ENCODE results near the gene FAM171A1.

Gene FAM171A1

GRCh38 chr10:15296701-15297100 is 74.4 kb downstream of the FAM171A1 start:
- H3K9ac ChIP-seq (ENCODE audit: low read length): no peak overlapping the region
- H3K36me3 ChIP-seq (replicated peaks; ENCODE audit: low read depth, low read length): no peaks in the 10 kb centered on the region
- H3K27me3 ChIP-seq (ENCODE audit: low read depth, low read length): 0 out of 2 replicates have a peak, but pooled peaks cover 6% of the 10 kb centered on the region
- H4K20me1 ChIP-seq (ENCODE audit: insufficient read depth, low read length): no peaks in the 10 kb centered on the region
- no peaks in the 10 kb centered on the region for H3K4me1 ChIP-seq (ENCODE audit: low read length)
- no peak overlapping the region for H3K27ac ChIP-seq (ENCODE audit: low read length)
- H3K9me3 ChIP-seq (ENCODE audit: insufficient read depth, low read length): no peaks in the 10 kb centered on the region
- TF ChIP-seq EZH2phosphoT487 (IDR thresholded peaks at IDR 0.05; ENCODE audit: low read depth) (no peak), CTCF (IDR thresholded peaks at IDR 0.05; ENCODE audit: low read depth, low read length) (no peak)
- no peaks in the 10 kb centered on the region for H3K79me2 ChIP-seq (ENCODE audit: low read length)
- H3K4me2 ChIP-seq (ENCODE audit: low read length): no peak overlapping the region
- no peak overlapping the region for H2AFZ ChIP-seq (ENCODE audit: low read depth, low read length)
- no peak overlapping the region for H3K4me3 ChIP-seq (ENCODE audit: low read length)

GRCh38 chr10:15295537-15296325 is 75.4 kb downstream of the FAM171A1 start:
- Histone ChIP-seq H3K4me2 (ENCODE audit: low read length) (no peak overlapping the region), H2AFZ (ENCODE audit: low read depth, low read length) (no peak overlapping the region), H3K27ac (ENCODE audit: low read length) (no peak overlapping the region)

DNA sequence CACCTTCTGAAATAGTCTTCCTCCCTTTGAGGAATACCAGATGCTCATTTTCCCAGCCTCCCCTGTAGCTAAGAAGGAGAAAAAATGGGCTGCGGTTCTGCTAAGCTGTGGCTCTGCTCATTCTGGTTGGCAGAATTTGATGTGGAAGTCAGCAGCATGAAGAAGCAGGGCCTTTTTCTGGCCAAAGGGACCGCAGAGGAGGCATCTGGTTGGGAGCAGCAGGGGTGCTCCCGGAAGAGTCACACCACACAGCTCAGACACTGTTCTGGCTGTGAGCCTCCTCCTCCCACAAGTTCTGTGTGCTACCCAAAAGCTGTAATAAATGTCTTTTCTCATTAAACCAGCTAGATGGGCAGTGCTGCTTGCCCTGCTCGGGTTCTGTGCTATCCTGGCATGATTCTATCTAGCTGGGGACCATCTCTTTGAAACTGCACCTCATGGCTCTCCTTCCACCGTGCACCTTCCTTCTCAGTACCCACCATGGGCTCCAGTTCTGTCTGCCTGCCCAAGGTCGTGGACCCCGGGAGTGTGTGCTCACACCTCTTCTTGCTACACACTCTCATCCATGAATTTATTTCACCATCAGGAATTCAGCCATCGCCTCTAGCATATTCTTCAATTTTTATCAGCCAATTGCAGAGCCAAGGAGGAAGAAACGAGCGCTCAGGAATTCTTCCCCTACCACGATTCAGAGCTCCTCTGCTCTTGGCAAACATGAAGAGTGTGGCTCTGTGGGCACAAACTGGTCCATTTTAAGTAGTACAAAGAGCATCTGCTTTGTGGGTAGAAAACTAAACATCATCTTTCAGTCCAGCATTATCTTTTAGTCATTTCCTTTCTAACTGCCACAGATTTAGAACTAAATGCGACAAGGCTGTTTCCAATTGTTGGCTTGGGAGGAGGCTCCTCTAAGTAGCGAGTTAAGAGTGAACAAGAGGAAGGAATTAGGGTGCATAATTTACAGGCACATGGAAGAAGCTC is 76.9 kb downstream of the FAM171A1 start:
- Histone ChIP-seq H3K27me3 (ENCODE audit: low read depth, low read length) (0 out of 2 replicates have a peak, but pooled peaks cover 6% of the 10 kb centered on the region), H3K36me3 (replicated peaks; ENCODE audit: low read depth, low read length) (no peaks in the 10 kb centered on the region), H3K79me2 (ENCODE audit: low read length) (no peaks in the 10 kb centered on the region), H3K4me2 (ENCODE audit: low read length) (no peak overlapping the region), H2AFZ (ENCODE audit: low read depth, low read length) (no peak overlapping the region), H3K4me3 (ENCODE audit: low read length) (no peak overlapping the region), H3K9me3 (ENCODE audit: insufficient read depth, low read length) (no peaks in the 10 kb centered on the region), H4K20me1 (ENCODE audit: insufficient read depth, low read length) (no peaks in the 10 kb centered on the region), H3K4me1 (ENCODE audit: low read length) (no peaks in the 10 kb centered on the region), H3K9ac (ENCODE audit: low read length) (no peak overlapping the region), H3K27ac (ENCODE audit: low read length) (no peak overlapping the region)
- TF ChIP-seq CTCF (IDR thresholded peaks at IDR 0.05; ENCODE audit: low read depth, low read length) (no peak), EZH2phosphoT487 (IDR thresholded peaks at IDR 0.05; ENCODE audit: low read depth) (no peak)

More at GRCh38 chr10:15295537-15296325, 75.4 kb downstream of the FAM171A1 start:
- no peaks in the 10 kb centered on the region for H4K20me1 ChIP-seq (ENCODE audit: insufficient read depth, low read length)
- H3K27me3 ChIP-seq (ENCODE audit: low read depth, low read length): 0 out of 2 replicates have a peak, but pooled peaks cover 6% of the 10 kb centered on the region
- H3K9me3 ChIP-seq (ENCODE audit: insufficient read depth, low read length): no peaks in the 10 kb centered on the region
- TF ChIP-seq EZH2phosphoT487 (IDR thresholded peaks at IDR 0.05; ENCODE audit: low read depth) (no peak), CTCF (IDR thresholded peaks at IDR 0.05; ENCODE audit: low read depth, low read length) (no peak)
- no peaks in the 10 kb centered on the region for H3K79me2 ChIP-seq (ENCODE audit: low read length)
- no peak overlapping the region for H3K4me3 ChIP-seq (ENCODE audit: low read length)
- no peaks in the 10 kb centered on the region for H3K4me1 ChIP-seq (ENCODE audit: low read length)
- no peak overlapping the region for H3K9ac ChIP-seq (ENCODE audit: low read length)
- H3K36me3 ChIP-seq (replicated peaks; ENCODE audit: low read depth, low read length): no peaks in the 10 kb centered on the region

GRCh38 chr10:15290671-15291070 is 80.4 kb downstream of the FAM171A1 start:
- TF ChIP-seq CTCF (IDR thresholded peaks at IDR 0.05; ENCODE audit: low read depth, low read length): no peak
- TF ChIP-seq EZH2phosphoT487 (IDR thresholded peaks at IDR 0.05; ENCODE audit: low read depth): no peak
- H3K36me3 ChIP-seq (replicated peaks; ENCODE audit: low read depth, low read length): no peaks in the 10 kb centered on the region
- no peaks in the 10 kb centered on the region for H3K79me2 ChIP-seq (ENCODE audit: low read length)
- no peak overlapping the region for H3K9ac ChIP-seq (ENCODE audit: low read length)
- no peak overlapping the region for H3K4me3 ChIP-seq (ENCODE audit: low read length)
- H3K9me3 ChIP-seq (ENCODE audit: insufficient read depth, low read length): no peaks in the 10 kb centered on the region
- H3K27ac ChIP-seq (ENCODE audit: low read length): no peak overlapping the region
- no peak overlapping the region for H2AFZ ChIP-seq (ENCODE audit: low read depth, low read length)
- no peaks in the 10 kb centered on the region for H3K4me1 ChIP-seq (ENCODE audit: low read length)
- H3K4me2 ChIP-seq (ENCODE audit: low read length): no peak overlapping the region
- 0 out of 2 replicates have a peak, but pooled peaks cover 6% of the 10 kb centered on the region for H3K27me3 ChIP-seq (ENCODE audit: low read depth, low read length)
- H4K20me1 ChIP-seq (ENCODE audit: insufficient read depth, low read length): no peaks in the 10 kb centered on the region

Measured in OCI-LY3 (cell line).